DMS53 treated with DMSO at 0.1 percent for 48 hours (cell line): ENCODE measurements around the gene TMEM244.
"Not testable (repeated sequence)": the region's sequence is repeated elsewhere in the genome, so short reads cannot be mapped to it uniquely, and the experiment has no call there.

Experiments
- DNase-seq: peaks from one replicate; lab custom pipeline; 2025; ENCODE audit not compliant: unreplicated experiment; lab: John Stamatoyannopoulos, UW

TMEM244 gene

DNA sequence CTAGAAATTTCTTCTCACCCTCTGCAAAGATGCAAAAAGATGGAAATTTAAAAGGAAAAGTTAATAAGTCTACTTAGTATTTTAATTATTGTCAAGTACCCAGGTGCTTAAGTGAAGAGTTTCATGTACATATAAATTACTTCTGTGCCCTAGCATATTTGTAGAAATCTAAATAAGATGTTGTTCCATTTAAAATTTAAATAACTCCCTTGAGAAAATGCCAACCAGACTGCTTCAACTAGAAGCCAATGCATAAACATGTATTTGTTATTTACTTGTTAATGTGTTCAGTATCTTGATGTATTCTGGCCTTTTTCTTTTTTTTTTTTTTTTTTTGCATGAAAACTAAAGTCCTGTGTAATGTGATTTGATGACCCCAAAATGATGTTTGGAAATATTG, 6.3 kb upstream of the TMEM244 start:
- DNase-seq, result no peak

DNA sequence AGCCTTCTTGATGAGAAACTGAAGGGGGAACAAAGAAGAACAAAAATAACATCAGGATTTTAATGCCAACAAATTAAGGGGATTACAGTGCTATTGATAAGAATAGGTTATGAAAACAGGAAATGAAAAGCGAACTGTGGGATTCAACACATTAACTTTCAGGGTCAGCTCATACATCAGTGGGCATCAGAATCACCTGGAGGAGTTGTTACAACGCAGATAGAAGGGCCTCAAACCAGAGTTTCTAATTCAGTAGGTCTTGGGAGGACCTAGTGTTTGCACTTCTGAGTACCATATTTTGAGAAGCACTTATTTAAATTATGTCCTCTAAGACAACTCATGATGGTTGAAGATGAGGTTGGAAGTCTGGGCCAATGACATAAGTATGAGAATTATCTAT, 5.6 kb upstream of the TMEM244 start:
- no peak for DNase-seq

DNA sequence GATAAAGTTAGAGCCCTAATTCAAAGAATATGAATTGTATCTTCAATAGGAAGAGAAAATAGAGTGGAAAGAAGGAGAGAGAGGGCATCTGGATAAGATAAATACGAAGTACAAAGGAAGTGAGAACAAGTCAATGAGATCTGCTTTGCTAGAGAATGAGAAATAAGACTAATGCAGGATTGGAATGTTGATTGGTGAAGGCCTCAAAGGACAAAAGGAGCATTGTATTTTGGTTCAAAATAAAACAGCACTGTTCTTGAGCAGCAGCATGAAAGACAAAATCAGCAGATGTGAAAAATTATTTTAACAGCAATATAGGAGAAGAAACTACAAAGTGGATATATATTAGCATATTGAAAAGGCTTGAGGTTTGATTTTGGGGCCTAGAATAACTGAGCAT, 5.1 kb upstream of the TMEM244 start:
- no peak for DNase-seq

DNA sequence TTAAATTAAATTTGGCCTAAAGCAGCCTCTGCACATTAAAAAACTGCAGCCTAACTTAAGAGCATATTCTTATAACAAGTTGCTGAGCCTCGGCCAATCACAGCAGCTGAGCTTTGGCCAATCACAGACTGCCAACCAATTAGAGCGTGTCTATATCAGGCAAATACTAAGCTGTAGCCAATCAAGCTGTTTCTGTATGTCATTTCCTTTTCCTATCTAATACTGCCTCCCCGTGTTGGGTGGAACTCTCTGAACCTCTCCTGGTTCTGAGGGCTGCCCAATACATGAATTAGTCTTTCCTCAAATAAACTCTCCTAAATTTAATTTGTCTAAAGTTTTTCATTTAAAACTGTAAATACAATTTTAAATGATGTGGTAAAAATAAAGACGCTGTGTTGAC, 3.9 kb upstream of the TMEM244 start:
- no peak for DNase-seq

DNA sequence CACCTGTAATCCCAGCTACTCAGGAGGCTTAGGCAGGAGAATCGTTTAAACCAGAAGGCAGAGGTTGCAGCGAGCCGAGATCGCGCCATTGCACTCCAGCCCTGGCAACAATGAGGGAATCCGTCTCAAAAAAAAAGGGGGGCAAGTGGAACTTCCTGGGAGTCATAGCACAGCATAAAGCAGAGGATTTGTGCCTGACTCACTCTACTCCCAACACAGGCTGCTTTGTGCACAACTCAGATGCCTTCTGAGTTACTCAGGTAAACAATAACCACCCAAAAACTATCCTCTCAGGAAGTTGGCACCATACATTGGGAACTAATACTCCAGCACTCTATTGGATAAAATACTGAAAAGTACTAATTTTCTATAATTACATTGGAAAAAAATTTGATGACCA, 2.5 kb upstream of the TMEM244 start:
- no peak for DNase-seq

DNA sequence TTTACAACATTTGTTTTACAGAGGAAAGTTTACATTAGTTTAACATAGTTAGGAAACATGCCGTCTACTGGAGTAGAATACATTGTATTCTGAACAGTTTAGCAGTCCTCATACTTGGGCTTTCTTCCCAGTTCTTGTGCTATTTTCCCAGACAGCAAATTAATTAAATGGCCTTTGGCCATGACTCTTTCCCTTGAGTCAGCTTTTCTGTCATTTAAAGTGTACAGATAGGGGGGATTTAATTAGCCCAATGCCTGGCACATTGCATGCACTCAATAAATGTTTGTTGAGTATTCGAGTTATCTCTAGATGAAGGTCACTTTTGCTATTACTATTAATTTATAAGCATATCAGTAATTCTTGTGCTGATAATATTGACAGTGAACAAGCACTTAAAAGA, 1.6 kb downstream of the TMEM244 start:
- no peak for DNase-seq

DNA sequence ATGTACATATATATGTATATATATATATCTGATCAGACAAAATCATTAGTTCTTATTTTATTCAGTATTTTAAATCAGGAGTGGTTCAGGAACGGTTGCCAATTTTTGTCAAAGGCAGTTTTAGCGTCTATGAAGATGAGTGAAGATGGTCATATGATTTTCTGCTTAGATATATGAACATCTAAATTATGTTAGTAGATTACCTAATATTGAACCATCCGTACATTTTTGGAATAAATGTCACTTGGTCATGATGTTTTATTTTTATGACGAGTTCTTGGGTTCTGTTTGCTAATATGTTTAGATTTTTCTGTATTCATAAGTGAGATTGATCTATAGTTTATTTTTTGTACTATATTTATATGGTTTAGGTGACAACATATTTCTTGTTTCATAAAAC, 3.3 kb downstream of the TMEM244 start:
- no peak for DNase-seq

DNA sequence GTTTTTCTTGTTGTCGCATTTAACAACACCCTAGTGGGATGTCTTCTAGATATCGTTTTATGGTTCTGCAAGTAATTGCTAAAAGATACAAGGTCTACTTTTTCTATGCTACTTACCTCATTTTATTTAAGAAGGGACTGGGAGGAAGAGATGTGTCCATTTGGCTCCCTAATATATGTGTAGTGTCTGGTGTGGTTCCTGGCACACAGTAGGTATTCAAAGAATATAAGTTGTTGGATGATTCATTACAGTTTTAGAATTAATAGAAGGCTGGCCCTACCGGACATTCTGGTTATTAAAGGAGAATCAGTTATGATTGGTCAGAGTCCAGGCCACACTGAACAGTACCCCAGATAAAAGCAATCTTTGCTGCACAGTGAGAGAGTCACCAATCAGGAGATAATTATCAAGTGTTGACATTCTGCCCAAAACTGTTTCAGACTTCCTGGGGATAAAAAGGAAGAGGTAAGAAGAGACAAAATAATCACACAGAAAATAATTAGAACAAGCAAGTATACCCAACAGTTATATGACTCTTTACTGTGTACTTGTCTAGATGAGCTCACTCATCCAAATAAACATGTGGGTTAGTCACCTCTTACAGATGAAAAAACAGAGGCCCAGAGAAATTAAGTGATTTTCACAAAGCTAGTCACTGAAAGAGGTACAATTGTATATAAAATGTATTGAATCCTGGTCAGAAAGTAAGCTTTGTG, 7.0 kb downstream of the TMEM244 start:
- peak; percentile 57 for DNase-seq

DNA sequence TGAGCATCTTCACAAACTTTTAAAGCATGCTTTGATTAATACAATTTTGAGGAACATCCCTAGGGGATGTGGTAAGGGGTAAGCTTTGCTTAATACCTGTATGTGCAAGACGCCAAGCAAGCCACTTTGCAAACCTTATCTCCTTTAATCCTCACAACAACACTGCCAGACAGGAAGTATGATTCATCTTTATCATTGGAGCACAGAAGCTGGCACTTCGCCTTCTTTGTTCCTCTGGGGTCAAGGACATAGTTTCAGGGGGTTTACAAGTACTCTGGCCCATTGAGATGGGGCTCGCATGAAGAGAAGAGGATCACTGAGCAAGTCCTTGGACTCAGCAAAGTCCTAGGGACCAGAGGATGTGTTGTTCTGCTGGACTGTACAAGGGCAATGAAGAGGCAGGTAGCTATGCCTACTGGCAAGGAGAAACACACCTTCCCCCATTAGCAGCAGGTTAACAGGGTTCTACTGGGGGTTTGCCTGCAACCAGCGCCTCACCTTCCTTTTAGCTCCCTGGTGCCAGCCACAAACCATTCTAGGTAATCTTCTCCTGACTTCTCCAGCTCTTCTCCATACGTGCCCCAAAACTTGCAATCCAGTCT, 8.8 kb downstream of the TMEM244 start:
- peak; percentile 36 for DNase-seq

DNA sequence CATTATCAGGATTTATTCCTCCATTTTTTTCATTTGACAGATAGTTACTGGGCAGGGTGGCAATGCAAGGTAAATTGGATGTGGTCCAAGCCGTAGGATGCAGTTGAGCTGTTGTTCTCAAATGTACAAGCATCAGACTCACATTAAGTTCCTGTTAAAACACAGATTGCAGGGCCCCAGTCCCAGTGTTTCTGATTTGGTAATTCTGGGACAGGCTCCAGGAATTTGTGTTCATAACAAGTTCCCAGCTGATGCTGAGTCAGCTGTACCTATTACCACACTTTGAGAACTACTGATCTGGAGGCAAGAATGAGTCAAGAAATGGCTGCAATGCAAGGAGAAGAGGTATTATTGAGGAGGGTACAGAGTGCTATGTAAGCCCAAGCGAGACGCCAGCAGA, 11.7 kb downstream of the TMEM244 start:
- DNase-seq, result no peak

DNA sequence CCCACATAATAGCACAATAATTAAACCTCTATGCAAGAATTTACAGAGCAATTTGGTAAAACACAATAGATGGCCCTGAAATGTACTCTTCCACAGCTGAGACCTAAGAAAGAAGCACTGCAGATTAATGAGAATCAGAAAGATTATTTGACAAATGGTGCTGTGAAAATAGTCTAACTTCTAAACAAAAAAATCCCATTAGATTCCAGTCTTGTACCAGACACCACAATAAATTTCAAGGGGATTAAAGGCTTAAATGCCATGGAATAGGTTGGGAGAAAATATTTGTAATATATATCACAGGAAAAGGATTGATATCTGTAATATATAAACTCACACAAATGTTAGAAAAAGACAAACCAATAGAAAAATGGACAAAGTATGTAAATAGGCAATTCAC, 14.4 kb downstream of the TMEM244 start:
- DNase-seq, result no peak

DNA sequence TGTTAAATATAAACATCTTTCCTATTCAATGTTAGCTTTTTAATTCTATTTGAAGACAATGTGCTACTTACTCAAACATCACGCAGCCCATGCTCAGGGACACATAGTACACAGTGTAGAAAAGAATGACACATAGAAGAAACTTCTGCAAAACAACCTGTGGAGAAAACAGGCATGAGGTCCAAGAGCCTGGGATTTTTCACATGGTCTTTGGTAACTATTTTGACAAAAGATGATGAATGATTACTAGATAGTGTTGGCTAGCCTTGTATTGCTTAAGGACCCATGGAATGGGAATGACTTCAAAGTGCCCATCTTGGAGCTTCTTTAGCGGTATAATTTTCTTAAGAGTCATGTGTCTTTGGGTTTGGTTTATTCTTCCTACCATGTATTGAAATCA, 15.4 kb downstream of the TMEM244 start:
- DNase-seq, result no peak

DNA sequence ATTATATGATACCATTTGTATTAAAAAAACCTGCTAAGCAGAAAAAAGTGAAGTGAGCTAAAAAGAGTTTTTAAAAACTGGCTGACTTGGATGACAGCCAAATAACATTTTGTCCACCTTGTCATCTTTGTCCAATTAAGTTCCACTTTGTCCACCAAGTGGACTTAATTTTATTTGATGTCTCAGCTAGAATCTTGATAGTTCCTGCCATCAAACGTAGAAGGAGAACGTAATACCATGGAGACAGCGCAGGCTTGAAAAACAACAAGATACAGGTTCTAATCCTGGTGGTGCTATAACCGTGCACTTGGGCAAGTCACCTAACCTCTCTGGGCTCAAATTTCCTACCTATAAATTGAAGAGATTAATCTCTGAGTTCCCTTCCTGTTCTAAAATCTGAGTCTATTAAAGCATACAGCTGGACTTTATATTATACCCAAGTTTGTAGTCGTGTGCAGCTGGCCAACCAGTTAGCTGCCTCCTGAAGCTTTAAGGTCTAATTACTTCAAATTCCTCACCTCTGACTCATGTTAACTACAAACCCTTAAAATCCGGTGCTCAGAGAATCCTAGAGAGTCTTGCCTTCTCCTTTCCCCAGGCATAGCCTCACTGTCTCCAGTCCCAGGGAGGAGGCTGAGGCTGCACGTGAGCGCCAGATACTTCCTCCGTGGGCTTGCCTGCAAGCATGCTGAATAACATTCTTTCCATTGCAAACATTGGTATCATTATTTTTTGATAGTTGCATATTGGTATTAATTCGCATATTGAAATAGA, 16.8 kb downstream of the TMEM244 start:
- no peak for DNase-seq

DNA sequence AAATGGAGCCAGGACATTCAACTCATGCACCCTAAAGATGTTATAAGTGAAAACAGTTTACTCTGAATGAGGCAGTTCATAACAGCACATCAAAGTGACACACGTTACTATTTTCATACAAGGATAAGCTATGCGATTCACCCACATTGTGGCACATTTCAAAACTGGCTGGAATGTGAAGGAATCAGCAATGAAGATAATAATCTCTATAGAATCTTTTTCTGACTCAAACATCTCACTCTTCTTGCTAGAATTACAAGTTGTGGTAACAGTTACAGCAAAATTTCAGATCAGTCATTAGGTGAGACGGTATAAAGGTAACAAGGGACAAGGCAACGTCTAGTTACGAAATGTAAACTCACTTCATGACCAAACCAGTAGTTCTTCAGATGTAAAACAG, 17.5 kb downstream of the TMEM244 start:
- no peak for DNase-seq

DNA sequence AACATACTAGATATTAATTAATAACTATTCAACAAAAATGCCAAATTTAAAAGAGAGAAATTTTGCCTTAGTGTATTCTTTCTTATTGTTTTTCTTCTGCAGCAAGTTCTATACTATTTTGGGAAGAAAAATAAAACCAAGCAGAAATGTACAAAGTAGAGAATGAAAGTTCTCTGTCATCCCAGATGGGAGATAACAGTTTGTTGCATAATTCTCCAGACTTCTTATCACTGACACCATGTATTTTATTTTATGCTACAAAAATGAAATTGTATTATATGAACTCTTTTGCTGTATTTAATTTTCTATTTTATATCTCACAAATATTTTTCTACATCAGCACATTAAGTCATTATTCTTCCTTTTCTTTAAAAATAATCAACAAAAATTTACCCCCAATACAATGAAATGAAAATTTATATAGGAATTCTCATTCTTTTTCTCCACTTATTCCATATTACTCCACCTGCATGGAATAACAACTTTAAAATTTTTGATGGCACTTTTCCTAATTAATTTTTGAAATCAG, 18.2 kb downstream of the TMEM244 start:
- no peak for DNase-seq

DNA sequence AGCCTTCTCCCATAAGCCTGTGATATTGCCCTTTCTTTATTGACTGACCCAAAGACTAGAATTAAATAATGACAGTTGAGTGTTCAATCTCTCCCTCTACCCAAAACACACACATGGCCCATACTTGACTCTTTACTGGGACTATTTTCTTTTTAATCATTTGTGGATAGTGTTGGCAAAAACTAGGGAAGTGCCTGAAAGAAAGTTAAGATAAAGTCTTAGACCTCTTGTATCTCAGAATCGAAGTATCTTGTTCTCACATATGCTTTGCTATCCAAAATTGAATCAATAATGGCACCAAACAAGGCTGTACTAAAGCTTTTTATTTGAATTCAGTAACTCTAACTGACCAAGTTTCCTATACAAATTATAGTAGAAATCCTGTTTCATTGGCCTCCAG, 19.0 kb downstream of the TMEM244 start:
- no peak for DNase-seq

DNA sequence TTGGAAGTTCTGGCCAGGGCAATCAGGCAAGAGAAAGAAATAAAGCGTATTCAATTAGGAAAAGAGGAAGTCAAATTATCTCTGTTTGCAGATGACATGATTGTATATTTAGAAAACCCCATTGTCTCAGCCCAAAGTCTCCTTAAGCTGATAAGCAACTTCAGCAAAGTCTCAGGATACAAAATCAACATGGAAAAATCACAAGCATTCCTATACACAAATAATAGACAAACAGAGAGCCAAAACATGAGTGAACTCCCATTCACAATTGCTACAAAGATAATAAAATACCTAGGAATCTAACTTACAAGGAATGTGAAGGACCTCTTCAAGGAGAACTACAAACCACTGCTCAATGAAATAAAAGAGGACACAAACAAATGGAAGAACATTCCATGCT, 21.6 kb downstream of the TMEM244 start:
- DNase-seq, result not testable (repeated sequence)

DNA sequence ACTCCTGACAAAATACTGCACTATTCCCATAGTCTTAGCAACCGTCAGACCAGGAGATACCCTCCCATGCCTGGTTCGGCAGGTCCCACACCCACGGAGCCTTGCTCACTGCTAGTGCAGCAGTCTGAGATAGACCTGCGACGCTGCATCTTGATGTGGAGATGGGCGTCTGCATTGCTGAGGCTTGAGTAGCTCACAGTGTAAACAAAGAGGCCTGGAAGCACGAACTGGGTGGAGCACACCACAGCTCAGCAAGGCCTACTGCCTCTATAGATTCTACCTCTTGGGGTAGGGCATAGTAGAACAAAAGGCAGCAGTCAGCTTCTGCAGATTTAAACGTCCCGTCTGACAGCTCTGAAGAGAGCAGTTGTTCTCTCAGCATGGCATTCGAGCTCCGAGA, 25.4 kb downstream of the TMEM244 start:
- no peak for DNase-seq

DNA sequence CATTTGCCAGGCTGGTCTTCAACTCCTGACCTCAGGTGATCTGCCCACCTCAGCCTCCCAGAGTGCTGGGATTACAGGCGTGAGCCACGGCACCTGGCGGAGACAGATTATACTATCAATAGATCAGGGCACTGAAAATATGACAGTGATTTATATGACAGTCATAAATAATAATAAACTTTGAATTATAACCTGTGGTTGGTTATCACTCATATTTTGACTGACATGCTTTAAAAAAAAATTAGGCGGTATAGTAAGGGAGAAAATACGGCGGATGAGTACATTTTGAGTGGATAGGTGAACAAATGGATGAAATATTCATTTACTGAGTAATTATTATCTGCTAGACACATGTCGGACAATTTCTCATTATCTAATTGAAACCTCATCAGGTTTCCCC, 28.8 kb downstream of the TMEM244 start:
- no peak for DNase-seq

DNA sequence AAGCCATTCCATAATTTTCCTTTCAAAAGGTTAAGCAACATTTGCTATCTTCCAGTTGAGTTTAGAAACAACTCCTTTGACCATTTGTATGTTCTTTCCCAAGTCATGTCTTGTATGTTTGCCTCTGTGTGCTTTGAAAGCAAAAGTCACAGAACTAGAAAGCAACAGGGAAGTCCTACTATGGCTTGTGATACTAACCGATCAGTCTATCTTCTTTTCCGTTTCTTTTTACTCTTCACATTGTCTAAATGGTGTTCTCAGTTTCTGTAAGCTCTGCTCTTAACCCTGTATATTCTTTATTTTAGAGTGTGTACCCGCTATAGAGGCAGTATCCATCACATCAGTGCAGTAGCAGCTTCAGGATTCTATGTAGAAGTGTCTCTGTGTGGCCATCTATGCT, 32.9 kb downstream of the TMEM244 start:
- no peak for DNase-seq

DNA sequence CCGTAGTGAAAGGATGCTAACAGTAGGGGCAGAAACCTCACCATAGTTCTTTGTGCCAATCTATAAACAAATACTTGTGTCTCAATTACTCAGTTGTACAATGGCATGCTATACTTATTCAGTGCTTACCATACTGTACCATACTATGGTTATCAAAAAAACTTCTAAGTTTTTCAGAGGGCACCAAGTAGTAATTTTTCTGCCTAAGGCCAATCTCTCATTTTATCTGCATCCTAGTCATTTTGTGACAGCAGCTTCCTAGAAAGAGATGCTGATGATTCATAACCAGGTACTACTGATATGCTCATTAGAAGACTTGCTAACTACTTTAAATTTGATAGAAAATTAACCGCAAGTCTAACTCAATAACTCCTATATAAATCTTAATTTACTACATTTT, 42.9 kb downstream of the TMEM244 start:
- no peak for DNase-seq

DNA sequence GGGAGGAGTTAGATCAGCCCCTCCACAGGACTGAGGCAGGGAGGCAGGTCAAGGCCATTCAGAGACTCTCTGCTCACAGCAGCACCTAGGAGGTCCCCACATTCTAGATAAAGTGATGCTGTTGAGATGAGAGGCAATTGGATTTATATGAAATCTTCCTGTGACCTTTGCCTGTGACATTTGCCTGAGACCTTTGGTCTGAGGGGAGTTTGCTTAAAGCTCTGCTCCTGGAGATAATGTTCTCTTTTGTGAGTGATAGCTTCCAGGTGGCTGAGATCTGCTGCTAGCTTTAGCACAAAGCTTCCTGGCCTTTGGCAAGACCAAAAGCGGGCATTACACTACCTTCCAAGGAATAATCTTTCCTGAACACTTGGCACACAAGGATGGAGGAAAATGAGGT, 43.3 kb downstream of the TMEM244 start:
- no peak for DNase-seq
